Activated CD4-positive, alpha-beta T cell treated with anti-CD3 and anti-CD28 coated beads for 36 hours (primary cell): ENCODE data around the gene HIVEP2. TPM values are rescaled to one million over a fixed set of nuclear protein-coding genes. Genes with fewer than 3 reads are reported as not detected.

Experiments
- ATAC-seq: fragments of 200-7000 bp; cut with Tn5 transposase; one replicate; pipeline ENCODE4 v1.10.0; 2021; ENCODE audit warnings: mild to moderate bottlenecking, moderate library complexity
- CTCF ChIA-PET: fragments of 350-600 bp; sonication (Branson Sonifier 250); formaldehyde crosslinking; loops from one replicate; lab custom pipeline; 2021; ENCODE audit warnings: antibody characterized with exemption; lab: Charles Lee
- POLR2A ChIA-PET: fragments of 350-600 bp; sonication (Branson Sonifier 250); formaldehyde crosslinking; loops from one replicate; lab custom pipeline; 2021; ENCODE audit warnings: antibody characterized with exemption, inconsistent platforms; lab: Charles Lee
- DNase-seq: peaks from one replicate; pipeline ENCODE4 v3.0.0-alpha.2; 2020
- H3K27ac Mint-ChIP-seq: one replicate; pipeline ENCODE4 v1.8.0; 2021; ENCODE audit warnings: mixed read lengths
- H3K27me3 Mint-ChIP-seq: one replicate; pipeline ENCODE4 v1.8.0; 2021; ENCODE audit warnings: mixed read lengths
- H3K36me3 Mint-ChIP-seq: one replicate; pipeline ENCODE4 v1.8.0; 2021; ENCODE audit warnings: low read depth, mixed read lengths
- H3K4me1 Mint-ChIP-seq: one replicate; pipeline ENCODE4 v1.8.0; 2021; ENCODE audit warnings: mixed read lengths
- H3K4me3 Mint-ChIP-seq: one replicate; pipeline ENCODE4 v1.8.0; 2021; ENCODE audit warnings: mild to moderate bottlenecking, moderate library complexity, mixed read lengths
- H3K9me3 Mint-ChIP-seq: one replicate; pipeline ENCODE4 v1.8.0; 2021; ENCODE audit warnings: low read depth, mixed read lengths
- intact Hi-C, 2 experiments: fragments of 100-400 bp; cut with DNase I in 1 of 2; cut with micrococcal nuclease in 1 of 2; formaldehyde crosslinking; loops; one replicate each; pipeline versions ENCODE4 v1.14.2 to v1.15.1; 2022 to 2024; cut with DNase I, micrococcal nuclease
- total RNA-seq, 2 experiments: library from RNA; stranded (reverse); gene quantifications; one replicate each; pipeline ENCODE4 v1.2.3, GENCODE V29; 2021

Gene HIVEP2
- total RNA-seq, 2 experiments from 2014 or later, result 30.7 to 33.6 TPM

GRCh38 chr6:142713959-142714358, 231.0 kb downstream of the HIVEP2 start:
- CTCF ChIA-PET, result interaction anchor here (0.9 to 1.4 kb wide), 3 partner anchors 16 to 313 kb away, joined by 3 read pairs; no protein-coding TSS in a partner anchor
- intact Hi-C loops, result no loop called here
- peaks cover 7% of the 10 kb centered on the region for H3K9me3 Mint-ChIP-seq

GRCh38 chr6:142712231-142712630, 232.7 kb downstream of the HIVEP2 start:
- POLR2A ChIA-PET, result no interaction called here
- no peak overlapping the region for H3K4me3 Mint-ChIP-seq
- no peaks in the 10 kb centered on the region for H3K27me3 Mint-ChIP-seq
- DNase-seq (no peak), ATAC-seq (no peak)
- H3K27ac Mint-ChIP-seq, result no peak overlapping the region
- intact Hi-C loops, result no loop called here
- H3K36me3 Mint-ChIP-seq, result no peaks in the 10 kb centered on the region
- CTCF ChIA-PET, result interaction anchor here (0.5 to 1.1 kb wide), 3 partner anchors 18 to 37 kb away, joined by 3 to 4 read pairs (median 4); no protein-coding TSS in a partner anchor
- H3K9me3 Mint-ChIP-seq, result no peaks in the 10 kb centered on the region
- H3K4me1 Mint-ChIP-seq, result peaks cover 13% of the 10 kb centered on the region

More at GRCh38 chr6:142713959-142714358, 231.0 kb downstream of the HIVEP2 start:
- no peaks in the 10 kb centered on the region for H3K27me3 Mint-ChIP-seq
- POLR2A ChIA-PET, result no interaction called here
- no peak overlapping the region for H3K27ac Mint-ChIP-seq
- ATAC-seq (no peak), DNase-seq (no peak)
- H3K4me3 Mint-ChIP-seq, result no peak overlapping the region
- H3K4me1 Mint-ChIP-seq, result peaks cover 8% of the 10 kb centered on the region
- peaks cover 8% of the 10 kb centered on the region for H3K36me3 Mint-ChIP-seq

DNA sequence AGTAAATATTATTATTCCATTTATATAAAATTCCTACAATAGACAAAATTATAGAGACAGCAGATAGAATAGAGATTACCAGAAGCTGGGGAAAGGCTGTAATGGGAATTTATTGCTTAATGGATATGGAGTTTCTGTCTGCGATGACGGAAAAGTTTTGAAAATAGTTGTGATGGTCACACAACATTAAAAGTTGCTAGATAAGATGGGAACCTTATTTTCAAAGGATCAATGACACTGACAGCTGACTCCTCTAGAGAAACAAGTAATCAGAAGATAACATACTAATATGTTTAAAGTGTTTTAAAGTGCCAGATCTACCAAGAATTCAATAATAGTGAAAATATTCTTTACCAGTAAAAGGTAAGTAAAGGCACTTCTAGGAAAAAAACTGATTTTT, 236.3 kb downstream of the HIVEP2 start:
- CTCF ChIA-PET, result no interaction called here
- peaks cover 17% of the 10 kb centered on the region for H3K4me1 Mint-ChIP-seq
- intact Hi-C loops, result no loop called here
- POLR2A ChIA-PET, result no interaction called here
- H3K36me3 Mint-ChIP-seq, result no peaks in the 10 kb centered on the region
- H3K9me3 Mint-ChIP-seq, result no peaks in the 10 kb centered on the region
- H3K27me3 Mint-ChIP-seq, result no peaks in the 10 kb centered on the region
- no peak for DNase-seq
- H3K4me3 Mint-ChIP-seq, result no peak overlapping the region
- no peak for ATAC-seq
- no peak overlapping the region for H3K27ac Mint-ChIP-seq

DNA sequence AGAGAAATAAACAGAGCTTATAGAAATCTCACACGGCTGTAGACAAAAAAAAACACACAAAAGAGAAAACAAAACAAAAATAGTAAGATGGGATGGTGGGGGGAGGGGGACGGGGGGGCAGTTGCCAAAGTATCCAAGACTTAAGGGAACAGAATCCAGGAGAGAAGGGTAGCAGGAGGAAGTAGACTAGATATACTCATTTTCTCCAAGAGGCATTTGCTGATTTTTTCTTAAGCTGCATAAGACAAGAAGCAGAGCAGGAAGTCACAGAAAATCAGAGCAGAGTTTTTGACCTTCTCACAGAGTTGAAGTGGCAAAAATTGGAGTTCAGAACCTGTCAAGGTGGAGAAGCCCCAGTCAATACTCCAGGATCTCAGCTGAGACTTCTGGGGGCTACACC, 237.7 kb downstream of the HIVEP2 start:
- ChIA-PET POLR2A (no interaction called here), CTCF (no interaction called here)
- no peak overlapping the region for H3K27ac Mint-ChIP-seq
- no peak for ATAC-seq
- peaks cover 17% of the 10 kb centered on the region for H3K4me1 Mint-ChIP-seq
- no peak for DNase-seq
- no peaks in the 10 kb centered on the region for H3K27me3 Mint-ChIP-seq
- no peaks in the 10 kb centered on the region for H3K9me3 Mint-ChIP-seq
- no peak overlapping the region for H3K4me3 Mint-ChIP-seq
- no peaks in the 10 kb centered on the region for H3K36me3 Mint-ChIP-seq
- intact Hi-C loops, result no loop called here

GRCh38 chr6:142706210-142706609, 238.8 kb downstream of the HIVEP2 start:
- H3K9me3 Mint-ChIP-seq, result no peaks in the 10 kb centered on the region
- H3K36me3 Mint-ChIP-seq, result no peaks in the 10 kb centered on the region
- DNase-seq (no peak), ATAC-seq (no peak)
- no peaks in the 10 kb centered on the region for H3K27me3 Mint-ChIP-seq
- ChIA-PET CTCF (interaction anchor here (0.6 kb wide), 1 partner anchor 48 kb away, joined by 3 read pairs; no protein-coding TSS in a partner anchor), POLR2A (no interaction called here)
- peaks cover 17% of the 10 kb centered on the region for H3K4me1 Mint-ChIP-seq
- no peak overlapping the region for H3K4me3 Mint-ChIP-seq
- intact Hi-C loops, result no loop called here
- H3K27ac Mint-ChIP-seq, result no peak overlapping the region

DNA sequence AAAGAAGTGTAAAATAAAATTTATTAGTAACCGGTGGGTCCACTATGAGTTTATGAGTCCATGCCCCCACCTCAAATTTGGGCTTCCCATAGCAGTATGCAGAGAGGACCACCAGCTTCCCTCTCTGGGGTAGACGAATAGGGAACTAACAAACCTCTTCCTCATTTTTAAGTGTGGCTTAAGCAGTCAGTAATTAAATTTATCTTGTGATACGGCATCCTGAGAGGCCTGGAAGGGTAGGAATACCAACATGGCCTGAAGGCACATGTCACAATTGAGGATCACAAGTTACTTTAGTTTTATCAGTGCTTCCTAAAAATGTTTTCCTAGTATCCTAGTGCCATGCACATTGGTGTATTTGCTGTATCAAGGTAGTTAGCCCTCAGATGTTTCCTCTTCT, 239.9 kb downstream of the HIVEP2 start:
- Mint-ChIP-seq H3K27ac (no peak overlapping the region), H3K27me3 (no peaks in the 10 kb centered on the region), H3K4me1 (peaks cover 17% of the 10 kb centered on the region), H3K9me3 (no peaks in the 10 kb centered on the region), H3K4me3 (no peak overlapping the region), H3K36me3 (no peaks in the 10 kb centered on the region)
- intact Hi-C loops, result no loop called here
- CTCF ChIA-PET, result interaction anchor here (0.6 to 1.5 kb wide), 3 partner anchors 9 to 970 kb away, joined by 3 to 4 read pairs (median 3); no protein-coding TSS in a partner anchor
- POLR2A ChIA-PET, result no interaction called here
- DNase-seq (no peak), ATAC-seq (no peak)

- Mint-ChIP-seq H3K9me3 (no peaks in the 10 kb centered on the region), H3K27ac (no peak overlapping the region), H3K4me1 (peaks cover 22% of the 10 kb centered on the region), H3K36me3 (no peaks in the 10 kb centered on the region), H3K4me3 (no peak overlapping the region), H3K27me3 (no peaks in the 10 kb centered on the region)
- no peak for DNase-seq
- intact Hi-C loops, result no loop called here
- POLR2A ChIA-PET, result interaction anchor here (0.7 kb wide), 1 partner anchor 86 kb away, joined by 3 read pairs; no protein-coding TSS in a partner anchor
- CTCF ChIA-PET, result interaction anchor here (0.5 to 2.0 kb wide), 3 partner anchors 10 to 1317 kb away, joined by 4 to 10 read pairs (median 4); no protein-coding TSS in a partner anchor
- ATAC-seq, result no peak
These were observed 242.2 kb downstream of the HIVEP2 start for GRCh38 chr6:142702501-142703460.

Other genes starting within 250 kb of the HIVEP2 start
- gene AIG1, start 115.7 kb upstream of the HIVEP2 start, total RNA-seq, result 10 to 100 TPM; 21.2 to 22.8 TPM